HG02759 (cell line): ENCODE data around the gene CDH4.

ENCODE experiments used
- ATAC-seq: cut with Tn5 transposase; IDR thresholded peaks from one replicate; pipeline ENCODE4 v1.9.1; 2021; ENCODE audit warnings: mild to moderate bottlenecking, moderate library complexity; ENCODE audit not compliant: unreplicated experiment

CDH4 gene

GRCh38 chr20:61755971-61756845 lies 504.1 kb downstream of the CDH4 start:
- no peak for ATAC-seq

- no peak for ATAC-seq
These were observed 505.1 kb downstream of the CDH4 start for GRCh38 chr20:61756966-61757677.

- no peak for ATAC-seq
These were observed 505.9 kb downstream of the CDH4 start for GRCh38 chr20:61757678-61758563.

GRCh38 chr20:61758564-61759200 lies 506.6 kb downstream of the CDH4 start:
- ATAC-seq = no peak

GRCh38 chr20:61759286-61760065 lies 507.4 kb downstream of the CDH4 start:
- no peak for ATAC-seq

GRCh38 chr20:61760321-61760720 lies 508.3 kb downstream of the CDH4 start:
- ATAC-seq = no peak

GRCh38 chr20:61760731-61761130 lies 508.7 kb downstream of the CDH4 start:
- no peak for ATAC-seq

GRCh38 chr20:61761453-61762166 lies 509.5 kb downstream of the CDH4 start:
- no peak for ATAC-seq

- ATAC-seq = no peak
These were observed 510.2 kb downstream of the CDH4 start for GRCh38 chr20:61762167-61762710.

GRCh38 chr20:61762886-61763739 lies 511.1 kb downstream of the CDH4 start:
- ATAC-seq = no peak

- no peak for ATAC-seq
These were observed 511.8 kb downstream of the CDH4 start for GRCh38 chr20:61763740-61764400.

- no peak for ATAC-seq
These were observed 512.5 kb downstream of the CDH4 start for GRCh38 chr20:61764471-61765025.

GRCh38 chr20:61765081-61765870 lies 513.2 kb downstream of the CDH4 start:
- ATAC-seq = no peak

- no peak for ATAC-seq
These were observed 514.0 kb downstream of the CDH4 start for GRCh38 chr20:61765871-61766654.

- ATAC-seq = no peak
These were observed 515.0 kb downstream of the CDH4 start for GRCh38 chr20:61766921-61767610.
